ENCODE data around the gene EDN1. TPM values are rescaled to one million over a fixed set of nuclear protein-coding genes. Genes with fewer than 3 reads are reported as not detected.

EDN1 gene
- polyA plus RNA-seq, 1 donor (not counting 4 experiments of a cell fraction or from before 2014, with no cell fraction given): 17.2 TPM

GRCh38 chr6:12258591-12259075, 31.5 kb upstream of the EDN1 start:
- Histone ChIP-seq H3K9me1 (ENCODE audit: control insufficient read depth, extremely low read depth, insufficient read depth, low read length) (no peaks in the 10 kb centered on the region), H3K4me2 (ENCODE audit: control insufficient read depth, extremely low read depth, insufficient read depth, low read depth, low read length) (no peak overlapping the region), H3K4me1 (ENCODE audit: control insufficient read depth, extremely low read depth, insufficient read depth, low read length) (no peaks in the 10 kb centered on the region), H3K9me3 (ENCODE audit: control insufficient read depth, low read depth, low read length) (no peaks in the 10 kb centered on the region), H2AFZ (ENCODE audit: control insufficient read depth, low read length) (no peak overlapping the region), H3K27ac (ENCODE audit: control insufficient read depth, insufficient read depth, low read length) (no peak overlapping the region), H3K36me3 (ENCODE audit: control insufficient read depth in 2 of 2, extremely low read depth in 1 of 2, insufficient read depth in 2 of 2, low read length in 2 of 2) (no peaks in the 10 kb centered on the region), H3K4me3 (ENCODE audit: control insufficient read depth in 2 of 3, extremely low read depth in 1 of 3, insufficient read depth in 2 of 3, low read depth in 1 of 3, low read length in 3 of 3) (no peak overlapping the region), H3K9ac (ENCODE audit: control insufficient read depth, extremely low read depth, insufficient read depth, low read length) (no peak overlapping the region), H4K20me1 (ENCODE audit: control insufficient read depth, extremely low read depth, insufficient read depth, low read length) (no peaks in the 10 kb centered on the region), H3K27me3 (ENCODE audit: control insufficient read depth, extremely low read depth, insufficient read depth, low read length) (no peaks in the 10 kb centered on the region), H3K79me2 (ENCODE audit: control insufficient read depth, insufficient read depth, low read length) (no peaks in the 10 kb centered on the region)
- FAIRE-seq (no peak), DNase-seq (ENCODE audit: low read depth, low spot score) (no peak)
- TF ChIP-seq EZH2 (IDR thresholded peaks at IDR 0.05; ENCODE audit: low read length) (no peak), CTCF (optimal IDR thresholded peaks at IDR 0.05 in 1 of 3, IDR thresholded peaks at IDR 0.05 in 1 of 3, conservative IDR thresholded peaks at IDR 0.05 in 1 of 3; ENCODE audit: extremely low read depth in 1 of 3, insufficient read depth in 2 of 3, low read length in 3 of 3) (no peak)
- dilution Hi-C loops (cut with MboI; ENCODE audit: extremely low pct_ligation_motif_present, low sequenced_read_pairs): no loop called here

GRCh38 chr6:12260458-12261093, 29.6 kb upstream of the EDN1 start:
- FAIRE-seq: no peak

More at GRCh38 chr6:12260458-12261093, 29.6 kb upstream of the EDN1 start:
- no peak overlapping the region for H3K27ac ChIP-seq (ENCODE audit: control insufficient read depth, insufficient read depth, low read length)
- no peaks in the 10 kb centered on the region for H3K9me3 ChIP-seq (ENCODE audit: control insufficient read depth, low read depth, low read length)
- no peak overlapping the region for H3K4me3 ChIP-seq (ENCODE audit: control insufficient read depth in 2 of 3, extremely low read depth in 1 of 3, insufficient read depth in 2 of 3, low read depth in 1 of 3, low read length in 3 of 3)
- no peaks in the 10 kb centered on the region for H3K9me1 ChIP-seq (ENCODE audit: control insufficient read depth, extremely low read depth, insufficient read depth, low read length)
- no peaks in the 10 kb centered on the region for H4K20me1 ChIP-seq (ENCODE audit: control insufficient read depth, extremely low read depth, insufficient read depth, low read length)
- no peak overlapping the region for H3K9ac ChIP-seq (ENCODE audit: control insufficient read depth, extremely low read depth, insufficient read depth, low read length)
- no peaks in the 10 kb centered on the region for H3K79me2 ChIP-seq (ENCODE audit: control insufficient read depth, insufficient read depth, low read length)
- no peak overlapping the region for H3K4me2 ChIP-seq (ENCODE audit: control insufficient read depth, extremely low read depth, insufficient read depth, low read depth, low read length)
- H3K36me3 ChIP-seq (ENCODE audit: control insufficient read depth in 2 of 2, extremely low read depth in 1 of 2, insufficient read depth in 2 of 2, low read length in 2 of 2): no peaks in the 10 kb centered on the region
- TF ChIP-seq EZH2 (IDR thresholded peaks at IDR 0.05; ENCODE audit: low read length) (no peak), CTCF (optimal IDR thresholded peaks at IDR 0.05 in 1 of 3, IDR thresholded peaks at IDR 0.05 in 1 of 3, conservative IDR thresholded peaks at IDR 0.05 in 1 of 3; ENCODE audit: extremely low read depth in 1 of 3, insufficient read depth in 2 of 3, low read length in 3 of 3) (no peak)
- no peak for DNase-seq (ENCODE audit: low read depth, low spot score)
- dilution Hi-C loops (cut with MboI; ENCODE audit: extremely low pct_ligation_motif_present, low sequenced_read_pairs): no loop called here
- H3K27me3 ChIP-seq (ENCODE audit: control insufficient read depth, extremely low read depth, insufficient read depth, low read length): no peaks in the 10 kb centered on the region
- H2AFZ ChIP-seq (ENCODE audit: control insufficient read depth, low read length): no peak overlapping the region
- H3K4me1 ChIP-seq (ENCODE audit: control insufficient read depth, extremely low read depth, insufficient read depth, low read length): peaks cover 1% of the 10 kb centered on the region
